Left renal cortex interstitium (tissue), 4 donors: Measurements from ENCODE around the gene ARGFX. TPM values are rescaled to one million over a fixed set of nuclear protein-coding genes. Genes with fewer than 3 reads are reported as not detected.
"Not testable (repeated sequence)": the region's sequence is repeated elsewhere in the genome, so short reads cannot be mapped to it uniquely, and the experiment has no call there.

Experiments
- DNase-seq, 4 donors: peaks; one replicate each; pipeline ENCODE4 v3.0.0-alpha.2; 2013; ENCODE audit warnings: low read depth in 4 of 4, low spot score in 2 of 4, missing footprints in 1 of 4
- polyA plus RNA-seq, 4 donors: library from polyadenylated mRNA; unstranded; fragments of 120-200 nt; gene quantifications; one replicate each; pipeline ENCODE4 v1.2.1, GENCODE V29; 2013; ENCODE audit not compliant: insufficient read length in 4 of 4

ARGFX gene
- not detected for polyA plus RNA-seq

GRCh38 chr3:121567649-121568048 lies at the start of gene ARGFX:
Gene ARGFX, plus strand, starts transcription at chr3:121567949. Its CDS starts 2,765 bp downstream, at chr3:121570714.
- no peak for DNase-seq

- no peak for DNase-seq
Measured at GRCh38 chr3:121517953-121518655, 49.6 kb upstream of the ARGFX start.

- no peak for DNase-seq
Measured at GRCh38 chr3:121520510-121520909, 47.2 kb upstream of the ARGFX start.

- no peak for DNase-seq
Measured at GRCh38 chr3:121529308-121529707, 38.4 kb upstream of the ARGFX start.

GRCh38 chr3:121531269-121531668 lies 36.5 kb upstream of the ARGFX start:
- DNase-seq, result no peak

- DNase-seq, result no peak
Measured at GRCh38 chr3:121542924-121543323, 24.8 kb upstream of the ARGFX start.

- DNase-seq, result peak in 1 of 4 donors; percentile 17
Measured at GRCh38 chr3:121545049-121545573, 22.6 kb upstream of the ARGFX start.

GRCh38 chr3:121545574-121546455 lies 21.9 kb upstream of the ARGFX start, which contains the start of gene POLQ:
Gene POLQ, minus strand, starts transcription at chr3:121545988. Its CDS starts 111 bp downstream, at chr3:121545877.
- peak; percentile 68 to 93 (median 80) for DNase-seq

- no peak for DNase-seq
Measured at GRCh38 chr3:121552379-121552778, 15.4 kb upstream of the ARGFX start.

GRCh38 chr3:121552797-121553196 lies 15.0 kb upstream of the ARGFX start:
- no peak for DNase-seq

GRCh38 chr3:121557426-121557934 lies 10.3 kb upstream of the ARGFX start:
- DNase-seq, result no peak

GRCh38 chr3:121562148-121562547 lies 5.6 kb upstream of the ARGFX start:
- no peak for DNase-seq

- no peak for DNase-seq
Measured at GRCh38 chr3:121566773-121567172, 976 bp upstream of the ARGFX start.

GRCh38 chr3:121574449-121574848 lies 6.7 kb downstream of the ARGFX start:
- no peak for DNase-seq

GRCh38 chr3:121581691-121582090 lies 13.9 kb downstream of the ARGFX start:
- DNase-seq, result no peak

GRCh38 chr3:121584418-121584817 lies 16.7 kb downstream of the ARGFX start:
- no peak for DNase-seq

GRCh38 chr3:121592856-121593702 lies 25.3 kb downstream of the ARGFX start, which contains the start of gene FBXO40:
Gene FBXO40, plus strand, starts transcription at chr3:121593379. Its CDS starts 27,197 bp downstream, at chr3:121620576.
- no peak for DNase-seq

GRCh38 chr3:121593806-121594205 lies 26.1 kb downstream of the ARGFX start:
- not testable (repeated sequence) for DNase-seq

GRCh38 chr3:121594850-121595249 lies 27.1 kb downstream of the ARGFX start:
- DNase-seq, result no peak

- DNase-seq, result no peak
Measured at GRCh38 chr3:121595765-121596406, 28.1 kb downstream of the ARGFX start.
